PC-9 (cell line): ENCODE measurements around the gene LIN7B. TPM values are rescaled to one million over a fixed set of nuclear protein-coding genes. Genes with fewer than 3 reads are reported as not detected.

ENCODE experiments used
- BruUV-seq: library from RNA; stranded (reverse); fragments of 400-500 nt; replicated peaks from 2 replicates; lab custom pipeline; 2021; lab: Mats Ljungman, UMichigan
- CTCF ChIA-PET: fragments of 300-600 bp; sonication (Branson Sonifier 250); formaldehyde crosslinking; loops from one replicate; lab custom pipeline; 2022; ENCODE audit warnings: antibody characterized with exemption; lab: Charles Lee
- POLR2A ChIA-PET: fragments of 300-600 bp; sonication (Branson Sonifier 250); formaldehyde crosslinking; loops from one replicate; lab custom pipeline; 2022; ENCODE audit warnings: antibody characterized with exemption; ENCODE audit not compliant: unreplicated experiment; lab: Charles Lee
- DNase-seq, 2 experiments: peaks; one replicate each; pipeline versions ENCODE4 v3.0.0 to v3.0.0-alpha.2; 2015 to 2022; ENCODE audit warnings: mixed read lengths in 1 of 2
- H2AFZ ChIP-seq: fragments of 200-600 bp; sonication (generic); 2 replicates; pipeline ENCODE4 v1.8.1; 2017; ENCODE audit warnings: antibody characterized with exemption
- H3F3A ChIP-seq: fragments of 200-600 bp; sonication (generic); 2 replicates; pipeline ENCODE4 v1.8.1; 2017; ENCODE audit warnings: antibody characterized with exemption, mild to moderate bottlenecking, low read depth; ENCODE audit not compliant: insufficient read depth
- H3K27ac ChIP-seq: fragments of 200-600 bp; sonication (generic); 2 replicates; pipeline ENCODE4 v1.6.1; 2016; ENCODE audit warnings: mixed run types
- H3K27me3 ChIP-seq: fragments of 200-600 bp; sonication (generic); 2 replicates; pipeline ENCODE4 v1.6.1; 2016; ENCODE audit warnings: low read depth, mixed run types; ENCODE audit not compliant: insufficient read depth
- H3K36me3 ChIP-seq: fragments of 200-600 bp; sonication (generic); 2 replicates; pipeline ENCODE4 v1.6.1; 2016; ENCODE audit warnings: low read depth, mixed run types
- H3K4me1 ChIP-seq: fragments of 200-600 bp; sonication (generic); replicated peaks from 2 replicates; pipeline ENCODE4 v1.6.1; 2016; ENCODE audit warnings: mixed run types; ENCODE audit not compliant: insufficient read depth
- H3K4me2 ChIP-seq: fragments of 200-600 bp; sonication (generic); 2 replicates; pipeline ENCODE4 v1.6.1; 2017; ENCODE audit warnings: mixed run types
- H3K4me3 ChIP-seq: fragments of 200-600 bp; sonication (generic); 2 replicates; pipeline ENCODE4 v1.6.1; 2016; ENCODE audit warnings: mixed run types
- H3K79me2 ChIP-seq: fragments of 200-600 bp; sonication (generic); 2 replicates; pipeline ENCODE4 v1.6.1; 2017; ENCODE audit warnings: low read depth, mixed run types
- H3K9me2 ChIP-seq: fragments of 200-600 bp; sonication (generic); 2 replicates; pipeline ENCODE4 v1.8.1; 2017; ENCODE audit warnings: mild to moderate bottlenecking; ENCODE audit not compliant: insufficient read depth
- H3K9me3 ChIP-seq: fragments of 200-600 bp; sonication (generic); 2 replicates; pipeline ENCODE4 v1.8.1; 2016; ENCODE audit warnings: low read depth; ENCODE audit not compliant: insufficient read depth
- H4K20me1 ChIP-seq: fragments of 200-600 bp; sonication (generic); 2 replicates; pipeline ENCODE4 v1.8.1; 2017; ENCODE audit not compliant: insufficient read depth
- CTCF ChIP-seq: fragments of 200-600 bp; sonication (generic); conservative IDR thresholded peaks from 2 replicates; pipeline ENCODE4 v1.6.1; 2017; ENCODE audit warnings: mixed run types, antibody characterized with exemption, mild to moderate bottlenecking, moderate library complexity
- EZH2 ChIP-seq: fragments of 200-600 bp; sonication (generic); IDR thresholded peaks from 2 replicates; pipeline ENCODE4 v1.8.0; 2017; ENCODE audit warnings: antibody characterized with exemption, low read depth
- intact Hi-C: fragments of 100-400 bp; cut with micrococcal nuclease; formaldehyde crosslinking; loops from one replicate; pipeline ENCODE4 v1.10.0; 2022; ENCODE audit not compliant: unreplicated experiment
- total RNA-seq: library from RNA; stranded (reverse); gene quantifications from 2 replicates; pipeline ENCODE4 v1.2.3, GENCODE V29; 2021

LIN7B gene
- total RNA-seq, 1 experiment from 2014 or later: 7.0 TPM

- Histone ChIP-seq H3F3A (peaks cover 18% of the 10 kb centered on the region; the same call in 1 of the 2 replicates), H4K20me1 (no peaks in the 10 kb centered on the region; the same call in 1 of the 2 replicates), H3K27ac (no peak within 1 kb of the TSS), H2AFZ (no peak within 1 kb of the TSS), H3K4me1 (peaks cover 14% of the 10 kb centered on the region), H3K9me2 (no peaks in the 10 kb centered on the region), H3K9me3 (no peaks in the 10 kb centered on the region), H3K4me2 (no peak within 1 kb of the TSS), H3K36me3 (no peaks in the 10 kb centered on the region), H3K27me3 (no peaks in the 10 kb centered on the region), H3K4me3 (no peak within 1 kb of the TSS), H3K79me2 (no peaks in the 10 kb centered on the region)
- TF ChIP-seq CTCF (no peak), EZH2 (no peak)
- no TSS peak for BruUV-seq
- peak in 1 of 2 experiments; percentile 17 for DNase-seq
- ChIA-PET CTCF (no interaction called here), POLR2A (no interaction called here)
- intact Hi-C loops: no loop called here
Measured at GRCh38 chr19:49155005-49155819, 41.0 kb downstream of the LIN7B start, which contains the start of gene HRC. Gene HRC (minus strand): TSS chr19:49155396. CDS start chr19:49155237, 159 bp downstream.

- H3F3A ChIP-seq: peaks cover 22% of the 10 kb centered on the region; the same call in 1 of the 2 replicates
- H4K20me1 ChIP-seq: no peaks in the 10 kb centered on the region; the same call in 1 of the 2 replicates
- H3K79me2 ChIP-seq: no peaks in the 10 kb centered on the region
- POLR2A ChIA-PET: no interaction called here
- H3K27ac ChIP-seq: no peak overlapping the region
- no peaks in the 10 kb centered on the region for H3K27me3 ChIP-seq
- no peak overlapping the region for H3K4me2 ChIP-seq
- TF ChIP-seq CTCF (no peak), EZH2 (no peak)
- intact Hi-C loops: no loop called here
- H3K4me3 ChIP-seq: no peak overlapping the region
- peaks cover 12% of the 10 kb centered on the region for H3K4me1 ChIP-seq
- no TSS peak for BruUV-seq
- H3K36me3 ChIP-seq: no peaks in the 10 kb centered on the region
- CTCF ChIA-PET: no interaction called here
- no peaks in the 10 kb centered on the region for H3K9me3 ChIP-seq
- DNase-seq: no peak
- H3K9me2 ChIP-seq: no peaks in the 10 kb centered on the region
- no peak overlapping the region for H2AFZ ChIP-seq
Measured at GRCh38 chr19:49155820-49156346, 41.7 kb downstream of the LIN7B start.

GRCh38 chr19:49157445-49158224 lies 43.5 kb downstream of the LIN7B start, which contains the start of gene TRPM4:
Gene TRPM4 (plus strand): TSS chr19:49157792. CDS start chr19:49157867, 75 bp downstream.
- ChIA-PET POLR2A (no interaction called here), CTCF (interaction anchor here (0.6 kb wide), 1 partner anchor 64 kb away, joined by 4 read pairs; no protein-coding TSS in a partner anchor)
- H3F3A ChIP-seq: peaks cover 14% of the 10 kb centered on the region; the same call in 1 of the 2 replicates
- peak; percentile 81 to 94 for DNase-seq
- H3K79me2 ChIP-seq: no peaks in the 10 kb centered on the region
- H3K27me3 ChIP-seq: no peaks in the 10 kb centered on the region
- no peak for TF ChIP-seq CTCF
- no TSS peak for BruUV-seq
- no peaks in the 10 kb centered on the region for H3K9me3 ChIP-seq
- no peaks in the 10 kb centered on the region for H3K9me2 ChIP-seq
- peak within 1 kb of the TSS; percentile 73 for H3K4me2 ChIP-seq
- no peaks in the 10 kb centered on the region; the same call in 1 of the 2 replicates for H4K20me1 ChIP-seq
- peak within 1 kb of the TSS; percentile 89 for H3K4me3 ChIP-seq
- H3K27ac ChIP-seq: no peak within 1 kb of the TSS
- peak within 1 kb of the TSS; percentile 94 for H2AFZ ChIP-seq
- H3K4me1 ChIP-seq: peaks cover 6% of the 10 kb centered on the region
- intact Hi-C loops: no loop called here
- H3K36me3 ChIP-seq: no peaks in the 10 kb centered on the region
